Psoas muscle (tissue), 8 donors: Measurements from ENCODE around the gene TOP3B. TPM values are rescaled to one million over a fixed set of nuclear protein-coding genes. Genes with fewer than 3 reads are reported as not detected.

Experiments
- ATAC-seq, 4 donors: fragments of 200-7000 bp; cut with Tn5 transposase; one replicate each; pipeline ENCODE4 v1.9.1; 2020; ENCODE audit warnings: moderate library complexity in 3 of 4, mild to moderate bottlenecking in 2 of 4
- DNase-seq, 2 donors: peaks; one replicate each; pipeline ENCODE4 v3.0.0-alpha.2; 2020
- H3K27ac ChIP-seq: fragments of 200-600 bp; one replicate; pipeline ENCODE4 v1.8.0; 2022
- H3K27me3 ChIP-seq, 3 donors: fragments of 200-600 bp in 1 of 3; one replicate each; pipeline versions ENCODE4 v1.6.1 to v1.8.0; 2013 to 2022; ENCODE audit warnings: low read length in 2 of 3, mild to moderate bottlenecking in 2 of 3, moderate library complexity in 1 of 3; ENCODE audit not compliant: insufficient read depth in 3 of 3
- H3K36me3 ChIP-seq, 2 donors: fragments of 200-600 bp in 1 of 2; one replicate each; pipeline versions ENCODE4 v1.6.1 to v1.8.0; 2013 to 2022; ENCODE audit warnings: low read depth in 1 of 2, mild to moderate bottlenecking in 1 of 2, moderate library complexity in 1 of 2; ENCODE audit not compliant: insufficient read depth in 1 of 2
- H3K4me1 ChIP-seq: fragments of 200-600 bp; one replicate; pipeline ENCODE4 v1.8.0; 2022
- H3K4me3 ChIP-seq: fragments of 200-600 bp; one replicate; pipeline ENCODE4 v1.8.0; 2022; ENCODE audit warnings: mild to moderate bottlenecking
- H3K9me3 ChIP-seq: fragments of 200-600 bp; one replicate; pipeline ENCODE4 v1.8.0; 2022
- CTCF ChIP-seq: fragments of 200-600 bp; IDR thresholded peaks from one replicate; pipeline ENCODE4 v1.8.0; 2022; ENCODE audit warnings: antibody characterized with exemption
- WGBS, 3 donors: extraction: QIAGEN DNeasy Blood & Tissue Kit; methylation state at CpG; one replicate each; pipeline versions ENCODE4 v1.1.6 to v1.1.7; 2013; 5-methylcytosine and 5-hydroxymethylcytosine counted together
- intact Hi-C, 2 donors: fragments of 100-400 bp; cut with DNase I; formaldehyde crosslinking; loops; one replicate each; pipeline versions ENCODE4 v1.11.0 to v1.14.2; 2022
- polyA plus RNA-seq, 3 donors: library from polyadenylated mRNA; stranded (reverse); fragments of 200-250 nt; gene quantifications; one replicate each; pipeline ENCODE4 v1.2.3, GENCODE V29; 2013
- total RNA-seq, 4 donors: library from RNA; stranded (reverse); fragmentation: NEBNext Ultra II Directional in 2 of 4; extraction: Animal tissue kit (Norgen Biotek cat#: 25700) in 2 of 4; gene quantifications; one replicate each; pipeline versions ENCODE4 v1.2.1 to v1.2.4, GENCODE V29; 2021 to 2023
- donor health status: healthy with polysubstance abuse.
- donor health status: DM: no; HTN: no; CAD: no; lungs with moderate emphysema.
- donor health status: Bipolar disorder and iron deficiency.
- donor health status: healthy.
- donor health status: DM: yes; HTN: yes; CAD: no.
- donor health status: DM: no; HTN: no; CAD: no.
- donor health status: DM: no; HTN: no; CAD: no.
- donor health status: DM: yes; HTN: yes; CAD: no.

The TOP3B gene
- total and polyA plus RNA-seq, 7 donors = 5.4 to 13.5 (median 8.1) TPM

GRCh38 chr22:21975854-21976345, 6.7 kb downstream of the TOP3B start:
- ATAC-seq (no peak), DNase-seq (peak in 1 of 2 donors; percentile 14)
- 92 to 100% (median 94%) methylated on average over 5 of the region's 5 CpGs for WGBS, 3 donors
- Histone ChIP-seq H3K4me3 (no peak overlapping the region), H3K27ac (no peak overlapping the region), H3K36me3 (peaks cover 2 to 57% of the 10 kb centered on the region in 2 donors), H3K27me3 (no peaks in the 10 kb centered on the region), H3K9me3 (no peaks in the 10 kb centered on the region), H3K4me1 (peaks cover 8% of the 10 kb centered on the region)
- intact Hi-C loops = no loop called here
- no peak for TF ChIP-seq CTCF

- WGBS, 3 donors = 74 to 79% (median 75%) methylated on average over 5 of the region's 5 CpGs
- TF ChIP-seq CTCF = no peak
- peaks cover 2% of the 10 kb centered on the region for H3K4me1 ChIP-seq
- no peak for ATAC-seq
- H3K27ac ChIP-seq = no peak overlapping the region
- DNase-seq = peak in 1 of 2 donors; percentile 36
- H3K4me3 ChIP-seq = no peak overlapping the region
- no peaks in the 10 kb centered on the region for H3K9me3 ChIP-seq
- H3K36me3 ChIP-seq = peaks cover 3 to 60% of the 10 kb centered on the region in 2 donors
- no peaks in the 10 kb centered on the region for H3K27me3 ChIP-seq
- intact Hi-C loops = no loop called here
Observed at GRCh38 chr22:21975273-21975672, 7.3 kb downstream of the TOP3B start.

GRCh38 chr22:21974058-21974649, 8.4 kb downstream of the TOP3B start:
- ATAC-seq = no peak
- Histone ChIP-seq H3K27me3 (no peaks in the 10 kb centered on the region), H3K4me3 (no peak overlapping the region), H3K9me3 (no peaks in the 10 kb centered on the region), H3K36me3 (peaks cover 3 to 70% of the 10 kb centered on the region in 2 donors), H3K4me1 (no peaks in the 10 kb centered on the region), H3K27ac (no peak overlapping the region)
- WGBS, 3 donors = 86 to 94% (median 90%) methylated on average over 12 of the region's 12 CpGs
- intact Hi-C loops = no loop called here
- no peak for TF ChIP-seq CTCF
- peak in 1 of 2 donors; percentile 6 for DNase-seq

- no peaks in the 10 kb centered on the region for H3K9me3 ChIP-seq
- no peaks in the 10 kb centered on the region for H3K27me3 ChIP-seq
- peaks cover 3 to 78% of the 10 kb centered on the region in 2 donors for H3K36me3 ChIP-seq
- DNase-seq (no peak), ATAC-seq (no peak)
- WGBS, 3 donors = 82 to 94% (median 93%) methylated on average over 6 of the region's 6 CpGs
- no peak for TF ChIP-seq CTCF
- H3K27ac ChIP-seq = no peak overlapping the region
- H3K4me1 ChIP-seq = no peaks in the 10 kb centered on the region
- no peak overlapping the region for H3K4me3 ChIP-seq
- intact Hi-C loops = no loop called here
Observed at GRCh38 chr22:21972806-21973205, 9.8 kb downstream of the TOP3B start.
